Measurements from ENCODE around the gene SH3TC1. TPM values are rescaled to one million over a fixed set of nuclear protein-coding genes. Genes with fewer than 3 reads are reported as not detected.

SH3TC1 gene
- total RNA-seq, 5 donors from 2014 or later (not counting 1 experiment from before 2014, with no cell fraction given) = 24.6 to 103 (median 40.3) TPM

DNA sequence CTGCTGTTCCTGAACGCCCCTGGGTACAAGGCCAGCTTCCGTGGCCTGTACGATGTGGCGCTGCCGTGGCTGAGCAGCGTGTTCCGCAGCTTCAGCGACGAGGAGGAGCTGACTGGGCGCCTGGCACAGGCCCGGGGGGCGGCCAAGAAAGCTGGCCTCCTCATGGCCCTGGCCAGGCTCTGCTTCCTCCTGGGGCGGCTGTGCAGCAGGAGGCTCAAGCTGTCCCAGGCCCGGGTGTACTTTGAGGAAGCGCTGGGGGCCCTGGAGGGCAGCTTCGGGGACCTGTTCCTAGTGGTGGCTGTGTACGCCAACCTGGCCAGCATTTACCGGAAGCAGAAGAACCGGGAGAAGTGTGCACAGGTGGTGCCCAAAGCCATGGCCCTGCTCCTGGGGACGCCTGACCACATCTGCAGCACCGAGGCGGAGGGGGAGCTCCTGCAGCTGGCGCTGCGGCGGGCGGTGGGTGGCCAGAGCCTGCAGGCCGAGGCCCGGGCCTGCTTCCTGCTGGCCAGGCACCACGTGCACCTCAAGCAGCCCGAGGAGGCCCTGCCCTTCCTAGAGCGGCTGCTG is 28.2 kb downstream of the SH3TC1 start:
- Histone ChIP-seq H3K27ac (ENCODE audit: low read length) (no peak overlapping the region), H3K4me3 (ENCODE audit: control insufficient read depth in 1 of 2, extremely low read depth in 1 of 2, low read length in 1 of 2) (no peak overlapping the region), H3K36me3 (ENCODE audit: control insufficient read depth in 2 of 2, extremely low read depth in 1 of 2, insufficient read depth in 1 of 2, low read length in 1 of 2) (peaks cover 0 to 19% of the 10 kb centered on the region in 2 donors), H3K9me3 (no peaks in the 10 kb centered on the region), H3K4me1 (ENCODE audit: control insufficient read depth in 1 of 2, extremely low read depth in 1 of 2, insufficient read depth in 2 of 2, low read length in 2 of 2) (peaks cover 24 to 61% of the 10 kb centered on the region in 2 experiments), H3K27me3 (replicated peaks in 1 of 2; ENCODE audit: control insufficient read depth in 2 of 2, extremely low read depth in 1 of 2, insufficient read depth in 2 of 2, low read length in 1 of 2) (no peaks in the 10 kb centered on the region)
- Mint-ChIP-seq H3K4me1 (peaks cover 47 to 51% (median 49%) of the 10 kb centered on the region in 3 donors), H3K4me3 (peak overlapping the region in 1 of 3 donors; percentile 22), H3K36me3 (peaks cover 28% of the 10 kb centered on the region), H3K27me3 (no peaks in the 10 kb centered on the region), H3K27ac (no peak overlapping the region), H3K9me3 (no peaks in the 10 kb centered on the region)
- DNase-seq = no peak
- POLR2A ChIA-PET = no interaction called here
- CTCF ChIA-PET = interaction anchor here in 1 of 2 donors (1.2 kb wide), 1 partner anchor 11 kb away, joined by 3 read pairs; no protein-coding TSS in a partner anchor
- no peak for ATAC-seq (replicated peaks in 1 of 4)
- WGBS (ENCODE audit: insufficient coverage) = 75% methylated on average over 31 of the region's 31 CpGs

DNA sequence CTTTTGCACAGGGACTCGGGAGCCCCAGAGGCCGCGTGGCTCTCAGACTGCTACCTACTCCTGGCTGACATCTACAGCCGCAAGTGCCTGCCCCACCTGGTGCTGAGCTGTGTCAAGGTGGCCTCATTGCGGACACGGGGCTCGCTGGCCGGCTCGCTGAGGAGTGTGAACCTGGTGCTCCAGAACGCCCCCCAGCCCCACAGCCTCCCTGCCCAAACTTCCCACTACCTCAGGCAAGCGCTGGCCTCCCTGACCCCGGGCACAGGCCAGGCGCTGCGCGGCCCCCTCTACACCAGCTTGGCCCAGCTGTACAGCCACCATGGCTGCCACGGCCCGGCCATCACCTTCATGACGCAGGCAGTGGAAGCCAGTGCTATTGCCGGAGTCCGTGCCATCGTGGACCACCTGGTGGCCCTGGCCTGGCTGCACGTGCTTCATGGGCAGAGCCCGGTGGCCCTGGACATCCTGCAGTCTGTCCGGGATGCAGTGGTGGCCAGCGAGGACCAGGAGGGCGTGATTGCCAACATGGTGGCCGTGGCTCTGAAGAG is 28.8 kb downstream of the SH3TC1 start:
- Mint-ChIP-seq H3K27me3 (no peaks in the 10 kb centered on the region), H3K9me3 (no peaks in the 10 kb centered on the region), H3K27ac (no peak overlapping the region), H3K36me3 (peaks cover 27% of the 10 kb centered on the region), H3K4me3 (peak overlapping the region in 1 of 3 donors; percentile 75), H3K4me1 (peaks cover 44 to 48% (median 46%) of the 10 kb centered on the region in 3 donors)
- Histone ChIP-seq H3K4me1 (ENCODE audit: control insufficient read depth in 1 of 2, extremely low read depth in 1 of 2, insufficient read depth in 2 of 2, low read length in 2 of 2) (peaks cover 24 to 61% of the 10 kb centered on the region in 2 experiments), H3K9me3 (no peaks in the 10 kb centered on the region), H3K4me3 (ENCODE audit: control insufficient read depth in 1 of 2, extremely low read depth in 1 of 2, low read length in 1 of 2) (peak overlapping the region; percentile 19 to 53), H3K36me3 (ENCODE audit: control insufficient read depth in 2 of 2, extremely low read depth in 1 of 2, insufficient read depth in 1 of 2, low read length in 1 of 2) (peaks cover 0 to 18% of the 10 kb centered on the region in 2 donors), H3K27ac (ENCODE audit: low read length) (peak overlapping the region; percentile 79), H3K27me3 (replicated peaks in 1 of 2; ENCODE audit: control insufficient read depth in 2 of 2, extremely low read depth in 1 of 2, insufficient read depth in 2 of 2, low read length in 1 of 2) (no peaks in the 10 kb centered on the region)
- ChIA-PET POLR2A (no interaction called here), CTCF (interaction anchor here in 1 of 2 donors (1.2 kb wide), 1 partner anchor 10 kb away, joined by 3 read pairs; no protein-coding TSS in a partner anchor)
- ATAC-seq (replicated peaks in 1 of 4) = no peak
- WGBS (ENCODE audit: insufficient coverage) = 90% methylated on average over 27 of the region's 27 CpGs
- DNase-seq = no peak

DNA sequence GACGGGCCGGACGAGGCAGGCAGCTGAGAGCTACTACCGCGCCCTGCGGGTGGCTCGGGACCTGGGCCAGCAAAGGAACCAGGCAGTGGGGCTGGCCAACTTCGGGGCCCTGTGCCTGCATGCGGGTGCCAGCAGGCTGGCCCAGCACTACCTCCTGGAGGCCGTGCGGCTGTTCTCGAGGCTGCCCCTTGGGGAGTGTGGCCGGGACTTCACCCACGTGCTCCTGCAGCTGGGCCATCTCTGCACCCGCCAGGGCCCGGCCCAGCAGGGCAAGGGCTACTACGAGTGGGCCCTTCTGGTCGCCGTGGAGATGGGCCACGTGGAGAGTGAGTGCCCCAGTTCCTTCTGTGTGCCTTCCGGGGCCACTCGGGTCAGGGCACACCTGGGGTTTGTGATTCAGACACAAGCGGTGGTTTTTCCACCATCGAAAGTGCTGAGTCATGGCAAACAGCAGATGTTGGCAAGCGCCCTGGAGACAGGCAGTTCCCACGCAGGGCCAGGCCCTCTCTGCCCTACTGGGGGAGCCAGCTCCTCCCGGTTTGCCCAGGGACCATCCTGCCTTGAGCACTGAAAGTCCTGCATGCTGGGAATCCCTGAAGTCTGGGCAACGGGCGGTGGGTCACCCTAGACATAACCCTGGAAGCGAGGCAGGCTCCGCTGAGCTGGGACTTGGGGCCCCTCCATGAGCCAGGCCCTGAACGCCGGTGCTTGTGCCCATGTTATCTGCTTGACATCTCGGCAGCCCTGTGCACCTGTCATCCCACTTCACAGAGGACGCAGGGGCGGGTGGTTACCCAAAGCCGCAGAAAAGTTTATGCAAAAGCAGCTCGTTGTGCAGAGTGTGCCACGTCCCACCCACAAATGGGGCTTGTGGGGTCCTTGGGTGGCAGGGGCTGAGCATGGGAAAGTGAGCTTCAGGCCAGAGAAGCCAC is 29.5 kb downstream of the SH3TC1 start:
- DNase-seq = peak; percentile 47 to 83 (median 73)

DNA sequence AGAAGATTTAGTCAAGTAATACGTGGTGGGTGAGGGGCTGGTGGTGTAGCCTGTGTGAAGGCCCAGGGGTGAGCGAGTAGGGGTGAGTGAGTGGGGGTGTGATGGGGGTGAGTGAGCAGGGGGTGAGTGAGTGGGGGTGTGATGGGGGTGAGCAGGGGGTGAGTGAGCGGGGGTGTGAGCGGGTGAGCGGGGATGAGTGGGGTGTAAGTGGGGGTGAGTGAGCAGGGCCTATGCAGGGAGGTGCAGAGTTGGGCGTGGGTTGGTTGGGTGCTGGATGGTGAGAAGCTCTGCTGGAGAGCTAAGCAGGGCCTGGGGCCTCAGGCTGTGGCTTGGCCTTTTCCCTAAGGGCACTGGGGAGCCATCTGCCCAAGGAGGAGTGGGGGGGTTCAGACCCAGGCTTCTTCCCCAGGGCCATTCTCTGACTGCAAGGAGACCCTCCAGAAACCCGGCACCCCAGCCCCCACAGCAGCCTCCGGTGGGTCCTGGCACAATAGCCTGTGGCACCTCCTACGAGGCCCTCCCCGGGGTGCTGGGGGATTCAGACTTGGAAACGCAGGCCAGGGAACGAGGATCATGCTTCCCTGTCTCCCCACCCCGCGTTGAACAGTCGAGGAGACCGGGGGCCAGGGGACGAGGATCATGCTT is 30.4 kb downstream of the SH3TC1 start:
- peak in 15 of 35 experiments; percentile 11 to 38 (median 27) for DNase-seq
- H3K27ac ChIP-seq (ENCODE audit: low read length) = peak overlapping the region; percentile 79
- Mint-ChIP-seq H3K27me3 (no peaks in the 10 kb centered on the region), H3K27ac (peak overlapping the region; percentile 82 to 83), H3K9me3 (no peaks in the 10 kb centered on the region), H3K4me1 (peaks cover 37 to 38% (median 38%) of the 10 kb centered on the region in 3 donors), H3K36me3 (peaks cover 17% of the 10 kb centered on the region), H3K4me3 (peak overlapping the region in 1 of 3 donors; percentile 75)
- H3K27me3 ChIP-seq (replicated peaks in 1 of 2; ENCODE audit: control insufficient read depth in 2 of 2, extremely low read depth in 1 of 2, insufficient read depth in 2 of 2, low read length in 1 of 2) = no peaks in the 10 kb centered on the region
- 58% methylated on average over 7 of the region's 17 CpGs for WGBS (ENCODE audit: insufficient coverage)
- H3K4me3 ChIP-seq (ENCODE audit: control insufficient read depth in 1 of 2, extremely low read depth in 1 of 2, low read length in 1 of 2) = peak overlapping the region in 1 of 2 donors; percentile 53
- POLR2A ChIA-PET = interaction anchor here (0.6 to 1.0 kb wide), 2 partner anchors 17 to 28 kb away, joined by 3 read pairs; no protein-coding TSS in a partner anchor
- peaks cover 0 to 19% of the 10 kb centered on the region in 2 donors for H3K36me3 ChIP-seq (ENCODE audit: control insufficient read depth in 2 of 2, extremely low read depth in 1 of 2, insufficient read depth in 1 of 2, low read length in 1 of 2)
- ATAC-seq (replicated peaks in 1 of 4) = peak; percentile 9 to 25 (median 18)
- peaks cover 24 to 57% of the 10 kb centered on the region in 2 experiments for H3K4me1 ChIP-seq (ENCODE audit: control insufficient read depth in 1 of 2, extremely low read depth in 1 of 2, insufficient read depth in 2 of 2, low read length in 2 of 2)
- CTCF ChIA-PET = interaction anchor here in 1 of 2 donors (1.8 kb wide), 1 partner anchor 13 kb away, joined by 6 read pairs; no protein-coding TSS in a partner anchor
- no peaks in the 10 kb centered on the region for H3K9me3 ChIP-seq

More for the DNA sequence above, 29.5 kb downstream of the SH3TC1 start:
- WGBS (ENCODE audit: insufficient coverage) = 25% methylated on average over 39 of the region's 39 CpGs
- ChIA-PET CTCF (interaction anchor here (1.2 to 1.8 kb wide), 2 partner anchors 9 to 14 kb away, joined by 3 to 6 read pairs; no protein-coding TSS in a partner anchor), POLR2A (interaction anchor here (0.6 to 1.0 kb wide), 2 partner anchors 16 to 27 kb away, joined by 3 read pairs; no protein-coding TSS in a partner anchor)
- H3K9me3 ChIP-seq = no peaks in the 10 kb centered on the region
- peaks cover 0 to 19% of the 10 kb centered on the region in 2 donors for H3K36me3 ChIP-seq (ENCODE audit: control insufficient read depth in 2 of 2, extremely low read depth in 1 of 2, insufficient read depth in 1 of 2, low read length in 1 of 2)
- Mint-ChIP-seq H3K36me3 (peaks cover 26% of the 10 kb centered on the region), H3K4me3 (peak overlapping the region; percentile 54 to 75 (median 58)), H3K4me1 (peaks cover 44 to 47% (median 46%) of the 10 kb centered on the region in 3 donors), H3K27me3 (no peaks in the 10 kb centered on the region), H3K27ac (peak overlapping the region; percentile 82 to 83), H3K9me3 (no peaks in the 10 kb centered on the region)
- peak overlapping the region; percentile 19 to 53 for H3K4me3 ChIP-seq (ENCODE audit: control insufficient read depth in 1 of 2, extremely low read depth in 1 of 2, low read length in 1 of 2)
- no peaks in the 10 kb centered on the region for H3K27me3 ChIP-seq (replicated peaks in 1 of 2; ENCODE audit: control insufficient read depth in 2 of 2, extremely low read depth in 1 of 2, insufficient read depth in 2 of 2, low read length in 1 of 2)
- H3K27ac ChIP-seq (ENCODE audit: low read length) = peak overlapping the region; percentile 79
- ATAC-seq (replicated peaks in 1 of 4) = peak; percentile 86 to 89 (median 88)
- H3K4me1 ChIP-seq (ENCODE audit: control insufficient read depth in 1 of 2, extremely low read depth in 1 of 2, insufficient read depth in 2 of 2, low read length in 2 of 2) = peaks cover 24 to 61% of the 10 kb centered on the region in 2 experiments

DNA sequence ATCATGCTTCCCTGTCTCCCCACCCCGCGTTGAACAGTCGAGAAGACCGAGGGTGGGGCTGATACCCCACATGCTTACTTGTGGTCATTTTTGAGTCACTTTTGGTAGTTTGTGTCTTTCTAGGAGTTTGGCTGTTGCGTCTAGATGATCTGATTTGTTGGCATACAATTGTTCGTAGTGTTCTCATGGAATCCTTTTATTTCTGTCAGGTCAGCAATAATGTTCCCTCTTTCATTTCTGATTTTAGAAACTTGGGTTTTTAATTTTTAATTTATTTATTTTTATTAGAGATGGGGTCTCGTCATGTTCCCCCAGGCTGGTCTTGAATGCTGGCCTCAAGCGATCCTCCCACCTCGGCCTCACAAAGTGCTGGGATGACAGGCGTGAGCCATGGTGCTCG is 30.9 kb downstream of the SH3TC1 start:
- peak overlapping the region in 1 of 3 donors; percentile 32 for H3K4me3 Mint-ChIP-seq
- peaks cover 32 to 35% (median 32%) of the 10 kb centered on the region in 3 donors for H3K4me1 Mint-ChIP-seq
- no peak overlapping the region for H3K27ac Mint-ChIP-seq
- H3K27me3 Mint-ChIP-seq = no peaks in the 10 kb centered on the region
- Histone ChIP-seq H3K9me3 (no peaks in the 10 kb centered on the region), H3K27ac (ENCODE audit: low read length) (no peak overlapping the region), H3K4me3 (ENCODE audit: control insufficient read depth in 1 of 2, extremely low read depth in 1 of 2, low read length in 1 of 2) (no peak overlapping the region), H3K27me3 (replicated peaks in 1 of 2; ENCODE audit: control insufficient read depth in 2 of 2, extremely low read depth in 1 of 2, insufficient read depth in 2 of 2, low read length in 1 of 2) (no peaks in the 10 kb centered on the region), H3K36me3 (ENCODE audit: control insufficient read depth in 2 of 2, extremely low read depth in 1 of 2, insufficient read depth in 1 of 2, low read length in 1 of 2) (peaks cover 0 to 15% of the 10 kb centered on the region in 2 donors), H3K4me1 (ENCODE audit: control insufficient read depth in 1 of 2, extremely low read depth in 1 of 2, insufficient read depth in 2 of 2, low read length in 2 of 2) (peaks cover 24 to 51% of the 10 kb centered on the region in 2 experiments)
- no peaks in the 10 kb centered on the region for H3K9me3 Mint-ChIP-seq
- peaks cover 12% of the 10 kb centered on the region for H3K36me3 Mint-ChIP-seq
- POLR2A ChIA-PET = no interaction called here
- 96% methylated on average over 9 of the region's 11 CpGs for WGBS (ENCODE audit: insufficient coverage)
- DNase-seq = no peak
- CTCF ChIA-PET = interaction anchor here in 1 of 2 donors (1.8 kb wide), 1 partner anchor 12 kb away, joined by 6 read pairs; no protein-coding TSS in a partner anchor
- no peak for ATAC-seq (replicated peaks in 1 of 4)

All from T-cell (primary cell).